CD14-positive monocyte (primary cell): Measurements from ENCODE around the gene PIANP. TPM values are rescaled to one million over a fixed set of nuclear protein-coding genes. Genes with fewer than 3 reads are reported as not detected.

Experiments
- DNase-seq, 3 donors: peaks; one replicate each; pipeline ENCODE4 v3.0.0-alpha.2; 2011 to 2022
- H2AFZ ChIP-seq: 2 replicates; pipeline ENCODE4 v1.6.0; 2012; ENCODE audit warnings: mild to moderate bottlenecking, low read depth, low read length, inconsistent platforms; ENCODE audit not compliant: insufficient read depth, poor library complexity, severe bottlenecking
- H3K27ac ChIP-seq, 2 donors: 1 replicate in 1 of 2; 2 replicates in 1 of 2; pipeline ENCODE4 v1.5.1; 2012 to 2013; ENCODE audit warnings: low read length in 2 of 2, control low read depth in 1 of 2, inconsistent platforms in 1 of 2, low read depth in 1 of 2, mild to moderate bottlenecking in 1 of 2
- H3K27me3 ChIP-seq, 2 donors: one replicate each; pipeline versions ENCODE4 v1.6.0 to v1.6.1; 2011 to 2013; ENCODE audit warnings: low read length in 2 of 2; ENCODE audit not compliant: control insufficient read depth in 2 of 2, insufficient read depth in 2 of 2
- H3K36me3 ChIP-seq, 2 donors: replicated peaks in 1 of 2; 1 replicate in 1 of 2; 2 replicates in 1 of 2; pipeline versions ENCODE4 v1.5.1 to v1.6.1; 2012 to 2013; ENCODE audit warnings: low read length in 2 of 2, control low read depth in 1 of 2, inconsistent platforms in 1 of 2, mild to moderate bottlenecking in 1 of 2; ENCODE audit not compliant: insufficient read depth in 2 of 2, control insufficient read depth in 1 of 2
- H3K4me1 ChIP-seq, 2 donors: 1 replicate in 1 of 2; 2 replicates in 1 of 2; pipeline versions ENCODE4 v1.5.1 to v1.6.1; 2012 to 2013; ENCODE audit warnings: low read length in 2 of 2, control low read depth in 1 of 2, inconsistent platforms in 1 of 2, mild to moderate bottlenecking in 1 of 2, moderate library complexity in 1 of 2; ENCODE audit not compliant: insufficient read depth in 2 of 2, control insufficient read depth in 1 of 2
- H3K4me2 ChIP-seq: replicated peaks from 2 replicates; pipeline ENCODE3; 2012; ENCODE audit warnings: low read length, moderate library complexity, mild to moderate bottlenecking; ENCODE audit not compliant: poor library complexity, severe bottlenecking; ENCODE audit errors: extremely low read depth
- H3K4me3 ChIP-seq, 3 experiments: fragments of 200-600 bp in 1 of 3; sonication (generic) in 1 of 3; replicated peaks in 1 of 3; 1 replicate in 2 of 3; 2 replicates in 1 of 3; pipeline ENCODE4 v1.5.1; 2011 to 2013; ENCODE audit warnings: low read length in 3 of 3, mild to moderate bottlenecking in 3 of 3, control low read depth in 2 of 3, low read depth in 2 of 3, inconsistent platforms in 1 of 3, moderate library complexity in 1 of 3
- H3K79me2 ChIP-seq: 2 replicates; pipeline ENCODE4 v1.6.0; 2012; ENCODE audit warnings: mild to moderate bottlenecking, control low read depth, inconsistent platforms, low read length, moderate library complexity; ENCODE audit not compliant: insufficient read depth
- H3K9ac ChIP-seq: 2 replicates; pipeline ENCODE4 v1.6.0; 2017; ENCODE audit warnings: low read length, mild to moderate bottlenecking; ENCODE audit not compliant: insufficient read depth, poor library complexity, severe bottlenecking
- H3K9me3 ChIP-seq, 2 donors: replicated peaks in 1 of 2; 1 replicate in 1 of 2; 2 replicates in 1 of 2; pipeline versions ENCODE4 v1.5.1 to v1.6.1; 2012 to 2013; ENCODE audit warnings: low read length in 2 of 2, control low read depth in 1 of 2; ENCODE audit not compliant: control insufficient read depth in 1 of 2, insufficient read depth in 1 of 2
- H4K20me1 ChIP-seq: 2 replicates; pipeline ENCODE4 v1.6.0; 2012; ENCODE audit warnings: mild to moderate bottlenecking, low read length, control low read depth, moderate library complexity; ENCODE audit not compliant: insufficient read depth
- H3K27ac Mint-ChIP-seq, 7 donors: one replicate each; pipeline ENCODE4 v1.8.0; 2020; ENCODE audit warnings: mild to moderate bottlenecking in 7 of 7, mixed read lengths in 7 of 7, moderate library complexity in 6 of 7, inconsistent platforms in 2 of 7
- H3K27me3 Mint-ChIP-seq, 3 donors: one replicate each; pipeline ENCODE4 v1.8.0; 2021 to 2022; ENCODE audit warnings: low read depth in 3 of 3, mild to moderate bottlenecking in 3 of 3, mixed read lengths in 3 of 3, moderate library complexity in 3 of 3, inconsistent platforms in 1 of 3
- H3K36me3 Mint-ChIP-seq, 2 donors: one replicate each; pipeline ENCODE4 v1.8.0; 2020; ENCODE audit warnings: mixed read lengths in 2 of 2, inconsistent platforms in 1 of 2, mild to moderate bottlenecking in 1 of 2
- H3K4me1 Mint-ChIP-seq: one replicate; pipeline ENCODE4 v1.8.0; 2020; ENCODE audit warnings: mild to moderate bottlenecking, mixed read lengths
- H3K4me3 Mint-ChIP-seq, 2 donors: one replicate each; pipeline ENCODE4 v1.8.0; 2020; ENCODE audit warnings: mild to moderate bottlenecking in 2 of 2, mixed read lengths in 2 of 2, moderate library complexity in 1 of 2
- H3K9me3 Mint-ChIP-seq, 7 donors: one replicate each; pipeline ENCODE4 v1.8.0; 2020 to 2022; ENCODE audit warnings: mixed read lengths in 7 of 7, mild to moderate bottlenecking in 6 of 7, moderate library complexity in 6 of 7, inconsistent platforms in 2 of 7
- CTCF ChIP-seq: fragments of 200-600 bp; IDR thresholded peaks from one replicate; pipeline ENCODE4 v1.8.0; 2022; ENCODE audit warnings: antibody characterized with exemption, mild to moderate bottlenecking
- WGBS: methylation state at CpG from one replicate; pipeline ENCODE4 v1.1.5; 2013; ENCODE audit warnings: missing lambda C conversion rate; ENCODE audit not compliant: insufficient coverage; 5-methylcytosine and 5-hydroxymethylcytosine counted together
- intact Hi-C, 2 donors: fragments of 100-400 bp; cut with micrococcal nuclease; formaldehyde crosslinking; loops; one replicate each; pipeline versions ENCODE4 v1.15.0 to v1.15.1; 2023
- polyA plus RNA-seq, 3 donors: library from polyadenylated mRNA; depleted of rRNA in 1 of 3; unstranded in 2 of 3; stranded (reverse) in 1 of 3; fragments of 300-500 nt in 2 of 3; fragments of >200 nt in 1 of 3; fragmentation: Illumina TruSeq in 2 of 3; gene quantifications; 1 replicate in 2 of 3; 2 replicates in 1 of 3; pipeline ENCODE4 v1.2.3, GENCODE V29; 2012 to 2021

Gene PIANP
- polyA plus RNA-seq, 3 donors: not detected

GRCh38 chr12:6694701-6695100, 5.9 kb downstream of the PIANP start:
- DNase-seq: no peak
- peak overlapping the region in 1 of 7 donors; percentile 55 for H3K27ac Mint-ChIP-seq
- H3K4me3 ChIP-seq: no peak overlapping the region
- H3K27ac ChIP-seq: no peak overlapping the region
- H3K79me2 ChIP-seq: peaks cover 14% of the 10 kb centered on the region
- no peak overlapping the region for H3K4me3 Mint-ChIP-seq
- H3K9me3 Mint-ChIP-seq: peaks cover 0 to 5% (median 2%) of the 10 kb centered on the region in 7 donors
- H3K27me3 Mint-ChIP-seq: peaks cover 36 to 47% (median 37%) of the 10 kb centered on the region in 3 donors
- TF ChIP-seq CTCF: no peak
- H3K9ac ChIP-seq: no peak overlapping the region
- H4K20me1 ChIP-seq: no peaks in the 10 kb centered on the region
- H3K4me2 ChIP-seq: no peak overlapping the region
- 88% methylated on average over 7 of the region's 9 CpGs for WGBS
- peaks cover 0 to 5% of the 10 kb centered on the region in 2 donors for H3K36me3 Mint-ChIP-seq
- peaks cover 0 to 10% of the 10 kb centered on the region in 2 donors for H3K9me3 ChIP-seq
- H3K27me3 ChIP-seq: peaks cover 18 to 24% of the 10 kb centered on the region in 2 donors
- H3K36me3 ChIP-seq: no peaks in the 10 kb centered on the region
- intact Hi-C loops: loop anchor here (5.0 to 10.0 kb wide), 2 partner anchors 50 to 77 kb away; partner anchors contain the start of gene ACRBP (in 1 of the 2)
- peaks cover 43% of the 10 kb centered on the region for H3K4me1 Mint-ChIP-seq
- peaks cover 18 to 24% of the 10 kb centered on the region in 2 donors for H3K4me1 ChIP-seq
- H2AFZ ChIP-seq: no peak overlapping the region

- Mint-ChIP-seq H3K27ac (no peak overlapping the region), H3K4me3 (no peak overlapping the region), H3K36me3 (peaks cover 0 to 5% of the 10 kb centered on the region in 2 donors), H3K4me1 (peaks cover 38% of the 10 kb centered on the region), H3K27me3 (peaks cover 28 to 39% (median 29%) of the 10 kb centered on the region in 3 donors), H3K9me3 (no peaks in the 10 kb centered on the region)
- WGBS: 94% methylated on average over 3 of the region's 4 CpGs
- intact Hi-C loops: loop anchor here in 1 of 2 donors (10.0 kb wide), 1 partner anchor 49 kb away; the partner anchor contains the start of gene ACRBP
- H4K20me1 ChIP-seq: no peaks in the 10 kb centered on the region
- H3K4me3 ChIP-seq: no peak overlapping the region
- no peak overlapping the region for H3K4me2 ChIP-seq
- H3K9ac ChIP-seq: no peak overlapping the region
- H3K4me1 ChIP-seq: peaks cover 18 to 25% of the 10 kb centered on the region in 2 donors
- H3K9me3 ChIP-seq: peaks cover 0 to 5% of the 10 kb centered on the region in 2 donors
- no peaks in the 10 kb centered on the region for H3K36me3 ChIP-seq
- H3K27ac ChIP-seq: no peak overlapping the region
- H3K79me2 ChIP-seq: peaks cover 20% of the 10 kb centered on the region
- peaks cover 11 to 16% of the 10 kb centered on the region in 2 donors for H3K27me3 ChIP-seq
- no peak for TF ChIP-seq CTCF
- H2AFZ ChIP-seq: no peak overlapping the region
- DNase-seq: no peak
Observed at GRCh38 chr12:6693832-6694355, 6.7 kb downstream of the PIANP start.
